HEK293 (cell line): ENCODE data around the gene ARHGEF28.

Experiments
- CTCF ChIP-seq: fragments of 450-650 bp; formaldehyde crosslinking; IDR thresholded peaks from 2 replicates; pipeline ENCODE4 v1.5.1; 2016; ENCODE audit warnings: missing biosample characterization, missing genetic modification characterization
- GLI4 ChIP-seq: fragments of 450-650 bp; formaldehyde crosslinking; IDR thresholded peaks from 2 replicates; pipeline ENCODE4 v1.5.1; 2016; ENCODE audit warnings: missing biosample characterization, missing genetic modification characterization
- SCRT2 ChIP-seq: fragments of 450-650 bp; formaldehyde crosslinking; IDR thresholded peaks from 2 replicates; pipeline ENCODE4 v1.5.1; 2016; ENCODE audit warnings: missing biosample characterization, missing genetic modification characterization
- ZEB2 ChIP-seq: fragments of 450-650 bp; formaldehyde crosslinking; IDR thresholded peaks from 2 replicates; pipeline ENCODE4 v1.5.1; 2016; ENCODE audit warnings: missing biosample characterization, missing genetic modification characterization
- ZNF274 ChIP-seq, 2 experiments: fragments of 200-500 bp in 1 of 2; fragments of 450-650 bp in 1 of 2; sonication (Bioruptor generic) in 1 of 2; formaldehyde crosslinking in 1 of 2; IDR thresholded peaks; 2 replicates each; pipeline versions ENCODE4 v1.5.1 to v1.6.1; 2014 to 2016; ENCODE audit warnings: borderline replicate concordance in 1 of 2, inconsistent platforms in 1 of 2, low read length in 1 of 2, missing biosample characterization in 1 of 2, missing genetic modification characterization in 1 of 2
- ZNF324 ChIP-seq: fragments of 450-650 bp; formaldehyde crosslinking; IDR thresholded peaks from 2 replicates; pipeline ENCODE4 v1.5.1; 2016; ENCODE audit warnings: missing biosample characterization, missing genetic modification characterization
- TF ChIP-seq, protein P1 (sequence below): fragments of 450-650 bp; formaldehyde crosslinking; IDR thresholded peaks from 2 replicates; pipeline ENCODE4 v1.5.1; 2016; ENCODE audit warnings: missing biosample characterization, missing genetic modification characterization

DNA sequence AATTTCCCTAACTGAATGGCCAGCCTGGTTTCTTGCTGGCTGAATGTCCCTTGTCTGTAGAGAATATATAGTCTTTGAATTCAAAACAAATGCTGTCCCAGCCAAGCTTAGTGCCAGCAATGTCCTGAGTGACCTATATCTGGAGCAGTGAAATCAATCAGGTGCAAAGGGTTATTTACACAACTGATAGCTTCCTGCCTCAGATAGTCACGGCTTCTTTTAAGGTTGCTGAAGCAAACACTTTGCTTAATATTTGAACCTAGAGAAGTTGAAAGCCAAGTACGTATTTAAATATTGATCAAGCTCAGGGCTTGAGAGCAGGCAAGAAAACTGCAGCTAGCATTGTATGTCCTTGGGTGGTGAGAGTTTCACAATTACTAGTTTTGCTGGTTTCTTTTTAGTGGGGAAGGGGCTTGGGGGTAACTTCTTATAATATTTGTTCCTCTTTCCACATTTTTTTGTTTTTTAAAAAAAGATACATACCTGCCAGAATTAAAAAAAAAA, 2.0 kb upstream of the ARHGEF28 start:
- TF ChIP-seq ZNF274 (IDR thresholded peaks at IDR 0.05; ENCODE audit: low read length) (no peak), ZNF274 (tag by site-specific recombination; IDR thresholded peaks at IDR 0.05; ENCODE audit: borderline replicate concordance) (no peak), CTCF (tag by site-specific recombination) (no peak), ZEB2 (no peak), SCRT2 (tag by site-specific recombination) (no peak), GLI4 (tag by site-specific recombination) (no peak), ZNF324 (tag by site-specific recombination) (no peak)
- TF ChIP-seq, protein P1, sequence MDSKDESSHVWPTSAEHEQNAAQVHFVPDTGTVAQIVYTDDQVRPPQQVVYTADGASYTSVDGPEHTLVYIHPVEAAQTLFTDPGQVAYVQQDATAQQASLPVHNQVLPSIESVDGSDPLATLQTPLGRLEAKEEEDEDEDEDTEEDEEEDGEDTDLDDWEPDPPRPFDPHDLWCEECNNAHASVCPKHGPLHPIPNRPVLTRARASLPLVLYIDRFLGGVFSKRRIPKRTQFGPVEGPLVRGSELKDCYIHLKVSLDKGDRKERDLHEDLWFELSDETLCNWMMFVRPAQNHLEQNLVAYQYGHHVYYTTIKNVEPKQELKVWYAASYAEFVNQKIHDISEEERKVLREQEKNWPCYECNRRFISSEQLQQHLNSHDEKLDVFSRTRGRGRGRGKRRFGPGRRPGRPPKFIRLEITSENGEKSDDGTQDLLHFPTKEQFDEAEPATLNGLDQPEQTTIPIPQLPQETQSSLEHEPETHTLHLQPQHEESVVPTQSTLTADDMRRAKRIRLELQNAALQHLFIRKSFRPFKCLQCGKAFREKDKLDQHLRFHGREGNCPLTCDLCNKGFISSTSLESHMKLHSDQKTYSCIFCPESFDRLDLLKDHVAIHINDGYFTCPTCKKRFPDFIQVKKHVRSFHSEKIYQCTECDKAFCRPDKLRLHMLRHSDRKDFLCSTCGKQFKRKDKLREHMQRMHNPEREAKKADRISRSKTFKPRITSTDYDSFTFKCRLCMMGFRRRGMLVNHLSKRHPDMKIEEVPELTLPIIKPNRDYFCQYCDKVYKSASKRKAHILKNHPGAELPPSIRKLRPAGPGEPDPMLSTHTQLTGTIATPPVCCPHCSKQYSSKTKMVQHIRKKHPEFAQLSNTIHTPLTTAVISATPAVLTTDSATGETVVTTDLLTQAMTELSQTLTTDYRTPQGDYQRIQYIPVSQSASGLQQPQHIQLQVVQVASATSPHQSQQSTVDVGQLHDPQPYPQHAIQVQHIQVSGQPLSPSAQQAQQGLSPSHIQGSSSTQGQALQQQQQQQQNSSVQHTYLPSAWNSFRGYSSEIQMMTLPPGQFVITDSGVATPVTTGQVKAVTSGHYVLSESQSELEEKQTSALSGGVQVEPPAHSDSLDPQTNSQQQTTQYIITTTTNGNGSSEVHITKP (tag by site-specific recombination) = no peak
